ENCODE data around the gene PLCD4.
A peak's percentile ranks its signal among the peaks of the same experiment; 100 is the strongest.

Gene PLCD4

GRCh38 chr2:218607436-218608115, at the start of gene PLCD4:
TSS of gene PLCD4 (plus strand) at chr2:218607899. CDS start at chr2:218615740, 7,841 bp downstream.
- DNase-seq: peak; percentile 72

DNA sequence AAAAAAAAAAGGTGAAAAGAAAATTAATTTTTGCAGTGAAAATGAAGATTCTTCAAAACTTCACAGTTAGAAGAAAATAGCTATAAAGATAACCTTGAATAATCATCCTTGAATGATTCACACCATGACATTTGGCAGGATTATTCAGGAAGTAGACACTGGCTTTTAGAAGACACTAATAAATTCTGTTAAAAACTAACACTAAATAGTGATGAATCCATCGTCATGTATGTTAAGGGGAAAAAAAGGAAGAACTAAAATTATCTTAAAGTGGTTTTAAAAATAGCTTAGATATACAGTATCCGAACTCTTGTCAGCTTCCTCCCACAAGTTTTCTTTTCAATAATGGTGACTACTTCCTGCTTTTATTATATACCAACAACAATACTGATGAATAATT, 49.8 kb upstream of the PLCD4 start:
- no peak for DNase-seq

GRCh38 chr2:218558986-218559385, 48.7 kb upstream of the PLCD4 start:
- no peak for DNase-seq

DNA sequence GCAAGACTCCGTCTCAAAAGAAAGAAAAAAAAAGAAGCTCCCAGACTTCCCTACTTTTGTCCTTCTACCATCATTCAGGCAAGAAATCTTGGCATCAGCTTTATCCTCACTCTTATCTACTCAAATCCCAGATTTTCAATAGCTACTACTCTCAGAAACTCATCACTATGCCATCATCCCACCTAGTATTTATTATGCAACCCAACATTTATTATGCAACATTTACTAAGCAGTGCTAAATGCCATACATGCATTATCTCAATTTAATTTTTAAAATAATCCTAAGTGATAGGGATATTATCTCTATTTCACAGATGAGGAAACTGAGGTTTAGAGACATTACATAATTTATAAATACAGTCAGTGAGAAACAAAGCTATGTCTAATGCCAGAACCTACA, 43.6 kb upstream of the PLCD4 start:
- no peak for DNase-seq

GRCh38 chr2:218566296-218566695, 41.4 kb upstream of the PLCD4 start:
- DNase-seq: no peak

DNA sequence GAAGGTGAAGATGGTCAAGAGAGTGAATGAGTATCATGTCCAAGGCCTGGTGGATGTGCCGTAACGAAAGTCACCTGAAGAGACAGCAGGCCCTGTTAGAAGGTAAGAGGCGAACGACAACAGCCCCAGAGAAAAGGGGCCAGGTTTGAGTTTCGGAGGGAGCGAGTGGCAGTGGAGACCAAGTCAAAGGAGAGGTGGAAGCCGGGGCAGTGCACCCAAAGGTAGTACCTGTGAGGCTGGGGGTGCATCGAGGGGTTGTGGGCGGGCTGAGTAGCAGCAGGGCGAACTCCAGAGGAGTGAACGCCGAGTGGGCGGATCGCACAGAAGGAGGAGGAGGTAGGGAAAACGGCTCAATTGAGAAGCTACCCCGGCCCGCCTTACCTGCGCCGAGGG, 39.9 kb upstream of the PLCD4 start:
- DNase-seq: no peak

- peak; percentile 100 for DNase-seq
Measured at GRCh38 chr2:218568190-218569037, 39.3 kb upstream of the PLCD4 start, which contains the start of the genes CNOT9 and USP37. TSS of gene CNOT9 (plus strand) at chr2:218568839. CDS start at chr2:218568955, 116 bp downstream. TSS of gene USP37 (minus strand) at chr2:218568351. CDS start at chr2:218558653, 9,698 bp downstream.

- no peak for DNase-seq
Measured at GRCh38 chr2:218569038-218569431, 38.7 kb upstream of the PLCD4 start.

DNA sequence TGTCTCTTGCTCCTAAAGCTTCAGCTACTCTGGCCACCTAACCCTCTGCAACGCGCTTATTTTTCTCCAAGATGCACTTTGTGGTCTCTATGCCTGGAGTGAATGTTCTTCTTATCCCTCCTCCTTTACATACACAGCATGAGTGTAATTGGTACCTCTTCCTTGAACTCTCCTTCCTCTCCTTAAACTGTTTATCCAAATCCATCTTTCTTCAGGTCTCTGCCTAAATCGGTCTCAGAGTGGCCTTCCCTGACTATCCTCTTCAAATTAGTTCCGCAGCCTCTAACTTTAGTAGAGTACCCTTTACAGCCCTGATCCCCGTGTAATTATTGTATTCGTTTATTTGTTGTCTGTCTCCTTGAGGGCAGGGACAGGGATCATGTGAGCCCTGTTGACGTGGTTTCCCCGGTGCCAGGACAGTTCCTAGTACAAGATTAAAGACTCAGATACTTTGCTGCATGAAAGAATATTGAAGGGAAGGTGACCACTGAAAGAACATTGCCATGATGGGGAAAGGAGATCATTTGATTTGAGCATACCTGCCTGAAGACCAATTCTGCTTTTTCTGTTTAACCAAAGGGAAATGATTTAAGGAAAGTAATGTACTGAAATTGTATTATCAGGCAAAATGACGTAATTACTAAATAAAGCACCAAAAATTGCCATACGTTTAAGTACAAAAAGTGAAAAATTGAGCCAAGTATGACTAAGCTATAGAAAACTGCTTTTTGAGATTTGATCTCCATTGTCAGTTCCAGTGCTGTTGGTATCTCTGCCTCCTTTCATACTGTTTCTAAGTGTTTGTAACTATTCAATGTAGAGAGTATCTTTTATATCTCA, 37.8 kb upstream of the PLCD4 start:
- no peak for DNase-seq

DNA sequence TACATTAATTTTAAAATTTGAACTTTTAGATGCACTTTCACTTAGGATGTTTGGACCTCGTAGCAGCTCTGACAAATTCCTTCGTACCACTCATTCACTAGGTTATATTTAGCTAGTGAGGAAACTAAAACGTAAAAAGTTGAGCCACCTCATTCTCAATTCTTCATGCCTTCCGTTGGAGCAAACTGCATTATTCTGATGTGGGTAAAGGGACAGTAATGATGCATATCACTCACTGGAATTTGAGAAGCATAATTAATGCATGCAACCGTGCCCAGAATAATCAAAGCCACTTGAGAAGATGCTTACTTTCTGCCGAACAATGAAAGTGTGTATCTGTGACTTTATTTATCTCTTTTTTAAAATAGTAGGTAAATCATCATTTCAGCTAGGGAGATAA, 36.8 kb upstream of the PLCD4 start:
- DNase-seq: no peak

GRCh38 chr2:218576854-218577253, 30.8 kb upstream of the PLCD4 start:
- no peak for DNase-seq

- DNase-seq: no peak
Measured at GRCh38 chr2:218577482-218578220, 30.0 kb upstream of the PLCD4 start.

GRCh38 chr2:218578272-218578877, 29.3 kb upstream of the PLCD4 start:
- DNase-seq: no peak

DNA sequence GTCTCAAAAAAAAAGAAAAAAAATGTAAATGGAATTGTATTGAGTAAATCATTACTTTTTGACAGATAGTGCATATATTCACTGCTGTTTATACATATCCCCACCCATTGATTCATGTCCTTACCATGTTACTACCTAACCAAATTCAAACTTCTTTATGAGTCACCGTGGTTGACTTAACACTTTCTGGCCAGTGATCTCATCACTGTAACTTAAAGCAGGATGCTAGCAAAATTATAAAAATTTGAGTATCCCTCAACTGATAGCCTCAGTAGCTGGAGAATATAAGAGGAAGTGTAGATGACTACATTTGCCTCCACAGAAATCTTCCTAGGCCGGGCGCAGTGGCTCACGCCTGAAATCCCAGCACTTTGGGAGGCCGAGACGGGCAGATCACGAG, 25.6 kb upstream of the PLCD4 start:
- DNase-seq: no peak

DNA sequence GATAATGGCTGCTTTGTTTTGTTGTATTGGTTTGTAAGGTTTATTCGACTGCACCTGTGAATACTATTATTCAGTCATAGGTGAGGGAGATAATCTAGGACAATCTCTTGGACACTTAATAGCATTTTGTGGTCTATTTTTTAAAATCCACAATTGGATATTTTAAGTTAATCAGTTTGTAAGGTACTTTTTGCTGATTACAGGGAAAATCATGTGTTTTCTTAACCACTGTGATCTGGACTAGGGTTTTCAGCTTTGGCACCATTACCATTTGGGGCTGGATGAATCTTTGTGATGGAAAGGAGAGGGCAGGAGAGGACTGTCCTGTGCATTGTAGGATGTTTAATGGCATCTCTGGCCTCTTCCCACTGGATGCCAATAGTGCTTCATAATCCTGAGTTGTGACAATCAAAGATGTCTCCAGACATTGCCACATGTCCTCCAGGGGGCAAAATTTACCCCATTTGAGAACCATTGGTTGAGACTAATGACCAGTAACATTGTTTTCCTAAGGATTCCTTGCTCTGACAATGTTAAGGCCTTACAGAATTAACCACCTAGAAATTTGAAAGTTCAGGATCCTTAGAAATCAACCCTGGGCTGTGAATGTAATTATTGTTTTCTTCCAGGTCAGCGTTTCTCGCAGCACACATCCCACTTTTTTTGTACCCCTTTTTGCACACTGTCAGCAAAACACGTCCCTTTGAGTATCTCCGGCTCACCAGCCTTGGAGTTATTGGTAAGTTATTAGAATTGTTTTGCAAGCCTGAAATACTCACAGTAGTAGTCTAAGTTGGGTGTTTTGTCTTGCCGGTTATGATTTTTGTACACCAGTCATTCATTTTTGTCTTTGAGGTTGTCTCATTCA, 23.5 kb upstream of the PLCD4 start:
- no peak for DNase-seq

DNA sequence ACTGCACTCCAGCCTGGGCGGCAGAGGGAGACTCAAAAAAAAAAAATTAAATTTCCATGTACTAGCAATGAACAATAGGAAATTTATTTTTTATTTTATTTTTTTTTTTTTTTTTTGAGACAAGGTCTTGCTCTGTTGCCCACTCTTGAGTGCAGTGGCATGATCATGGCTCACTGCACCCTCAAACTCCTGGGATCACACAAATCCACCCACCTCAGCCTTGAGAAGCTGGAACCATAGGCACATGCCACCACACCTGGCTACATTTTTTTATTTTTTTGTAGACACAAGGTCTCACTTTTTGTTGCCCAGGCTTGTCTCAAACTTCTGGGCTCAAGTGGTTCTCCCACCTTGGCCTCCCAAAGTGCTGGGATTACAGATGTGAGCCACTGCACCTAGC, 22.2 kb upstream of the PLCD4 start:
- DNase-seq: no peak

DNA sequence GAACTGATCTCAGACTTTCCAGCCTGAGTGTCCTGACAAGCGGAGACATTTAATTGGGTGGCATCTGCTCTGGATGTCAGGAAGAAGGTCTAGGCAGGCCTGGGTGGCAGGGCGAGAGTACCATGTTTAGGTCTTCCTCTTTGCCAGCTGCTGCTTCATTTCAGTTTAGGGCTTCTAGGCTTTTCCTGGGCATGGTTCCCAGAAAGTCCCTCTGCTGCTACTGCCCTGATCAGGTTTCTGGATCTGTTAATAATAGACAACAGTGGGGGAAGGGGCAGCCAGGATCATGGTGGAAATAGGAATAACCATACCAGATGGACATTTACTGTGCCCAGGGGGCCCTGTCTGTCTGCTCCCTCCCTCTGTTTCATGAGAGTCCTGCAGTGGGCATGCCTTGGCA, 2.3 kb upstream of the PLCD4 start:
- DNase-seq: peak; percentile 71

DNA sequence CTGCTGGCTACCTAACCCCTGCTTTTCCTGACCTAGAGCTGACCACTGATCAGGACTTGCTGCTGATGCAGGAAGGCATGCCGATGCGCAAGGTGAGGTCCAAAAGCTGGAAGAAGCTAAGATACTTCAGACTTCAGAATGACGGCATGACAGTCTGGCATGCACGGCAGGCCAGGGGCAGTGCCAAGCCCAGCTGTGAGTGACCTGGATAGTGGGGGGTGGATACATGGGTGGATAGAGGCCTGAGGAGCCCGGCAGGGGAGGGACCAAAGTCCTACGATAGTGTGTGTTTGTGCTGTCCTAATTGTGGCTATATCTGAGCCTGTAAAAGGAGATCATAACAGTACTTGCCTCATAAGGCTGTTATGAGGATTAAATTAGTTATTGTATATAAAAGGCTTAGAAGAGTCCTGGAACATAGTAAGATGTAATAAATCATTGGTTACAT, 8.2 kb downstream of the PLCD4 start:
- no peak for DNase-seq

DNA sequence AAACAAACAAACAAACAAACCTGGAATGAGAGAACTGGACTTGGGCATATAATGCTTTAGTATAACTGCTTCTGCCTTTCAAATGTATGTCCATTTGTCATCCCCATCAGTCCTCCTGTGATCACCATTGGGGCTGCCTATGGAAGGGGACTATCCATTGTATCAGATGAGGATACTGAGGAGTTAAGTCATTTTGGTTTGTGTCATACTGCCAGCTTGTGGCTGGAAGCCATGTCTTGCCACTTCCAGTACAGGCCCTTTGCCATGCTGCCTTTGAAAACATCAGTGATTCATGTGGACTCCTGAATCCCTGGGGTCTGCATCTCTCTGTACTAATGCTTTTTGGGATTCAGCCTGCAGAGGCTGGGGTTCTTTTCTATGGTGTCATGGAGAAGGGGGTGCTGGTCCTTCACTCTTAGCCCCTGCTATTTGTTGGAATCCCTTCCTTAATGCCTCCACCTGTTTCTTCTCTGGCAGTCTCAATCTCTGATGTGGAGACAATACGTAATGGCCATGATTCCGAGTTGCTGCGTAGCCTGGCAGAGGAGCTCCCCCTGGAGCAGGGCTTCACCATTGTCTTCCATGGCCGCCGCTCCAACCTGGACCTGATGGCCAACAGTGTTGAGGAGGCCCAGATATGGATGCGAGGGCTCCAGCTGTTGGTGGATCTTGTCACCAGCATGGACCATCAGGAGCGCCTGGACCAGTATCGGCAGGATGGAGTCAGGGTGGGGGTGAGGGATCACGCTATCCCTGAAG, 10.6 kb downstream of the PLCD4 start:
- no peak for DNase-seq

- DNase-seq: no peak
Measured at GRCh38 chr2:218621007-218621406, 13.3 kb downstream of the PLCD4 start.
